Hepatocyte (in vitro differentiated cells): ENCODE data around the gene PTPN3. TPM values are rescaled to one million over a fixed set of nuclear protein-coding genes. Genes with fewer than 3 reads are reported as not detected.
"Not testable (repeated sequence)": the region's sequence is repeated elsewhere in the genome, so short reads cannot be mapped to it uniquely, and the experiment has no call there.

Experiments used
- DNase-seq: peaks from one replicate; pipeline ENCODE4 v3.0.0-alpha.2; 2016; ENCODE audit warnings: low spot score
- H2AFZ ChIP-seq: fragments of 200-600 bp; sonication (generic); 2 replicates; pipeline ENCODE4 v1.6.0; 2016; ENCODE audit warnings: antibody characterized with exemption, mild to moderate bottlenecking
- H3K27ac ChIP-seq: fragments of 200-600 bp; sonication (generic); 2 replicates; pipeline ENCODE4 v1.5.1; 2016; ENCODE audit warnings: mild to moderate bottlenecking
- H3K27me3 ChIP-seq: fragments of 200-600 bp; sonication (generic); 2 replicates; pipeline ENCODE4 v1.6.1; 2016
- H3K36me3 ChIP-seq: fragments of 200-600 bp; sonication (generic); replicated peaks from 2 replicates; pipeline ENCODE4 v1.5.1; 2016; ENCODE audit warnings: low read depth; ENCODE audit not compliant: insufficient read depth
- H3K4me1 ChIP-seq: fragments of 200-600 bp; sonication (generic); 2 replicates; pipeline ENCODE4 v1.5.1; 2016; ENCODE audit warnings: mild to moderate bottlenecking, moderate library complexity; ENCODE audit not compliant: insufficient read depth
- H3K4me2 ChIP-seq: fragments of 200-600 bp; sonication (generic); 2 replicates; pipeline ENCODE4 v1.6.0; 2016
- H3K4me3 ChIP-seq: fragments of 200-600 bp; sonication (generic); 2 replicates; pipeline ENCODE4 v1.5.1; 2016; ENCODE audit warnings: mild to moderate bottlenecking
- H3K79me2 ChIP-seq: fragments of 200-600 bp; sonication (generic); 2 replicates; pipeline ENCODE4 v1.6.0; 2017; ENCODE audit warnings: mild to moderate bottlenecking
- H3K9me2 ChIP-seq: fragments of 200-600 bp; sonication (generic); replicated peaks from 2 replicates; pipeline ENCODE4 v1.6.0; 2017; ENCODE audit warnings: mild to moderate bottlenecking; ENCODE audit not compliant: insufficient read depth
- H3K9me3 ChIP-seq: fragments of 200-600 bp; sonication (generic); 2 replicates; pipeline ENCODE4 v1.5.1; 2016; ENCODE audit warnings: low read depth, mild to moderate bottlenecking
- H4K20me1 ChIP-seq: fragments of 200-600 bp; sonication (generic); 2 replicates; pipeline ENCODE4 v1.6.0; 2016; ENCODE audit warnings: mild to moderate bottlenecking; ENCODE audit not compliant: insufficient read depth, poor library complexity, severe bottlenecking
- EZH2 ChIP-seq: fragments of 200-600 bp; sonication (generic); IDR thresholded peaks from 2 replicates; pipeline ENCODE4 v1.6.1; 2016; ENCODE audit warnings: antibody characterized with exemption, mild to moderate bottlenecking, borderline replicate concordance
- EZH2phosphoT487 ChIP-seq: fragments of 200-600 bp; sonication (generic); IDR thresholded peaks from one replicate; pipeline ENCODE4 v1.6.1; 2018; ENCODE audit warnings: antibody characterized with exemption, mild to moderate bottlenecking, low read depth, moderate library complexity; ENCODE audit not compliant: unreplicated experiment, severe bottlenecking
- WGBS: methylation state at CpG from one replicate; pipeline ENCODE4 v1.1.6; 2016; ENCODE audit warnings: low lambda C conversion rate; ENCODE audit errors: missing lambda C conversion rate; 5-methylcytosine and 5-hydroxymethylcytosine counted together
- polyA plus RNA-seq: library from polyadenylated mRNA; unstranded; fragments of >200 nt; fragmentation: Nextera tagmentation; extraction: Ambion mirVana; gene quantifications from 2 replicates; pipeline ENCODE4 v1.2.1, GENCODE V29; 2016
- total RNA-seq: library from RNA; depleted of rRNA; stranded (reverse); fragments of >200 nt; gene quantifications from 2 replicates; pipeline ENCODE4 v1.2.3, GENCODE V29; 2014
- TF ChIP-seq, protein P1 (sequence below): fragments of 200-600 bp; sonication (generic); IDR thresholded peaks from 2 replicates; pipeline ENCODE4 v1.5.1; 2016; ENCODE audit warnings: antibody characterized with exemption, mild to moderate bottlenecking; ENCODE audit not compliant: poor library complexity

Gene PTPN3
- total and polyA plus RNA-seq, 2 experiments from 2014 or later: 4.4 to 12.1 TPM

DNA sequence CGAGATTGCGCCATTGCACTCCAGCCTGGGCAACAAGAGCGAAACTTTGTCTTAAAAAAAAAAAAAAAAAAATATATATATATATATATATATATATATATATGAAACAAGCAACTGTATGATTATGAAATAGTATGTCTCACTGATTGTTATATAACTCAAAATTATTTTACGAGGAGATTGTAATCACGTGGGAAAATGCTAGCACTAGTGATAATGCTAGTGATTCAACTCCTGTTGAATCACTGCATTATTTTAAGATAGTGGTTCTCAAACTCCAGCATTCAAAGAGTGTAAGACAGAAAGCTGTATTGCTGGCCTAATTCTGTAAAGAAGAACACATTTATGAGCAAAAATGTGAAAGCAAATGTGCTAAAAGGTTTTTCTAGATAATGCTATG is 12.4 kb upstream of the PTPN3 start:
- Histone ChIP-seq H3K36me3 (no peaks in the 10 kb centered on the region), H3K9me2 (no peaks in the 10 kb centered on the region), H2AFZ (no peak overlapping the region), H3K79me2 (no peaks in the 10 kb centered on the region), H3K4me1 (peaks cover 10% of the 10 kb centered on the region), H3K9me3 (no peaks in the 10 kb centered on the region), H3K27me3 (no peaks in the 10 kb centered on the region), H3K4me3 (no peak overlapping the region), H3K27ac (no peak overlapping the region), H4K20me1 (no peaks in the 10 kb centered on the region), H3K4me2 (no peak overlapping the region)
- DNase-seq: no peak
- no peak for TF ChIP-seq EZH2phosphoT487
- TF ChIP-seq EZH2: no peak
- 89% methylated on average over 4 of the region's 5 CpGs for WGBS

DNA sequence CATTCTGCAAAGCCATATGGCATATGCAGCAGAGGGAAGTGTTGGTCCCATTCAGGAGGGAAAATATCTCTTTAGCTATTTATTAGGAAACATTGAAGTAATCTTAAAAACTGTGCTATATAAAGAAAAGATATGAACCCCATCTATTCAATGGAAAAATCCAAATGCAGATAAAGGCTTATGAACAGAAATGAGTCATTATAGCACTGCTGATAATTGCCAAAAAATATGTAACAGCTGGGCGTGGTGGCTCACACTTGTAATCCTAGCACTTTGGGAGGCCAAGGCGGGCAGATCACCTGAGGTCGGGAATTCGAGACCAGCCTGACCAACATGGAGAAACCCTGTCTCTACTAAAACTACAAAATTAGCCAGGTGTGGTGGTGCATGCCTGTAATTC is 11.9 kb upstream of the PTPN3 start:
- H3K27ac ChIP-seq, H3K79me2 ChIP-seq, H2AFZ ChIP-seq, H3K4me2 ChIP-seq, H3K9me3 ChIP-seq, H3K36me3 ChIP-seq, H3K4me3 ChIP-seq, H3K9me2 ChIP-seq, H4K20me1 ChIP-seq, DNase-seq, H3K27me3 ChIP-seq: not testable (repeated sequence)
- H3K4me1 ChIP-seq: peaks cover 10% of the 10 kb centered on the region
- 92% methylated on average over 4 of the region's 4 CpGs for WGBS

DNA sequence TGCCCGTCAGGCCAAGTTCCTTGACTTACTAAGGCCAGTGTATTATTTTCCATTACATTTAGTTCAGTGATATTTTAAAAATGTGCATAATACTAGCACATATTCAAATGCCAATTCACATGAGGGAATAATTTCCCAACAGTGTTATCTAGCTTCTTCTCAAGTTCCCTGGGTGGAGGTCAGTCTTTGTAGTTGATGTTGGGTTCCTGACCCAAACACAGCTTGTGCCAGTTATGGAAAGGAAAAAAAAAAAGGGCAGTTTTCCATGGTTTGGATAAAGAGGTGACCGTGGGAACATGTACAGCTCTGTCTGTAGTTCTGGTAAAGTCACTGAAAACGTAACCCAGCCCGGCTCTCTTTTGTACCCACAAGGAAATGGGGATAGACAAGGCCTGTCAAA is 11.5 kb upstream of the PTPN3 start:
- Histone ChIP-seq H3K9me2 (no peaks in the 10 kb centered on the region), H3K4me3 (no peak overlapping the region), H3K79me2 (no peaks in the 10 kb centered on the region), H3K27me3 (no peaks in the 10 kb centered on the region), H3K36me3 (no peaks in the 10 kb centered on the region), H4K20me1 (no peaks in the 10 kb centered on the region), H3K27ac (no peak overlapping the region), H2AFZ (no peak overlapping the region), H3K9me3 (no peaks in the 10 kb centered on the region), H3K4me2 (no peak overlapping the region), H3K4me1 (peaks cover 10% of the 10 kb centered on the region)
- no peak for TF ChIP-seq EZH2
- TF ChIP-seq, protein P1, sequence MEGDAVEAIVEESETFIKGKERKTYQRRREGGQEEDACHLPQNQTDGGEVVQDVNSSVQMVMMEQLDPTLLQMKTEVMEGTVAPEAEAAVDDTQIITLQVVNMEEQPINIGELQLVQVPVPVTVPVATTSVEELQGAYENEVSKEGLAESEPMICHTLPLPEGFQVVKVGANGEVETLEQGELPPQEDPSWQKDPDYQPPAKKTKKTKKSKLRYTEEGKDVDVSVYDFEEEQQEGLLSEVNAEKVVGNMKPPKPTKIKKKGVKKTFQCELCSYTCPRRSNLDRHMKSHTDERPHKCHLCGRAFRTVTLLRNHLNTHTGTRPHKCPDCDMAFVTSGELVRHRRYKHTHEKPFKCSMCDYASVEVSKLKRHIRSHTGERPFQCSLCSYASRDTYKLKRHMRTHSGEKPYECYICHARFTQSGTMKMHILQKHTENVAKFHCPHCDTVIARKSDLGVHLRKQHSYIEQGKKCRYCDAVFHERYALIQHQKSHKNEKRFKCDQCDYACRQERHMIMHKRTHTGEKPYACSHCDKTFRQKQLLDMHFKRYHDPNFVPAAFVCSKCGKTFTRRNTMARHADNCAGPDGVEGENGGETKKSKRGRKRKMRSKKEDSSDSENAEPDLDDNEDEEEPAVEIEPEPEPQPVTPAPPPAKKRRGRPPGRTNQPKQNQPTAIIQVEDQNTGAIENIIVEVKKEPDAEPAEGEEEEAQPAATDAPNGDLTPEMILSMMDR: no peak
- no peak for TF ChIP-seq EZH2phosphoT487
- no peak for DNase-seq
- 66% methylated on average over 4 of the region's 4 CpGs for WGBS

DNA sequence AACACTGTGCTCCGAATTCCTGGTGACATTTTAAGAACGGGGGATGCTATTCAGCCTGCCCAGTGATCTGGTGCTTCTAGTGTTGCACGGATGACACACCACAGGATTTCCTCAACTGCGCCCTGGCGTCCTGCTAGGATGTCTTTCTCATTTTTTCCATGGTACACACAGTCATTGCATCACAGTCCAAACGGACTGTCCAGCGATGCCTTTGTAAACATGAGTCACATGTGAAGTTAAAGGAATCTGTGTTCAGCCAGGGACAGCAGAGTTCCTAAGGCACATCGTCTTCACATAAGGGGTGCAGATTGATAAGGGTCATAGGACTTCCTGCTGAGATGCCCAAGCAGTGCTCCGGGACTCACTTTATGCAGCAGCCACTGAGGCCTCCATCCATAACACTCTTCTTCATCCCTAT is 9.3 kb upstream of the PTPN3 start:
- peak overlapping the region; percentile 83 for H3K27ac ChIP-seq
- no peaks in the 10 kb centered on the region for H3K27me3 ChIP-seq
- peak overlapping the region; percentile 41 for H3K4me2 ChIP-seq
- peaks cover 10% of the 10 kb centered on the region for H3K4me1 ChIP-seq
- H3K4me3 ChIP-seq: no peak overlapping the region
- no peaks in the 10 kb centered on the region for H3K79me2 ChIP-seq
- TF ChIP-seq EZH2 (no peak), EZH2phosphoT487 (no peak)
- TF ChIP-seq, protein P1: no peak
- H3K36me3 ChIP-seq: no peaks in the 10 kb centered on the region
- no peaks in the 10 kb centered on the region for H4K20me1 ChIP-seq
- H3K9me2 ChIP-seq: no peaks in the 10 kb centered on the region
- WGBS: 70% methylated on average over 9 of the region's 9 CpGs
- H2AFZ ChIP-seq: no peak overlapping the region
- DNase-seq: peak; percentile 83
- no peaks in the 10 kb centered on the region for H3K9me3 ChIP-seq
